H1 (cell line): ENCODE measurements around the gene ADAMTS15. TPM values are rescaled to one million over a fixed set of nuclear protein-coding genes. Genes with fewer than 3 reads are reported as not detected.

Experiments
- CTCF ChIA-PET: fragments of 300-600 bp; sonication (Branson Sonifier 250); formaldehyde crosslinking; loops from one replicate; lab custom pipeline; 2021; ENCODE audit not compliant: partially characterized antibody; lab: Charles Lee
- POLR2A ChIA-PET: fragments of 300-600 bp; sonication (Branson Sonifier 250); formaldehyde crosslinking; loops from one replicate; lab custom pipeline; 2021; ENCODE audit warnings: inconsistent platforms; ENCODE audit not compliant: partially characterized antibody; lab: Charles Lee
- DNase-seq, 2 experiments: peaks; one replicate each; pipeline versions ENCODE4 v3.0.0 to v3.0.0-alpha.2; 2010 to 2022; ENCODE audit warnings: low spot score in 2 of 2, low read depth in 1 of 2, mixed read lengths in 1 of 2
- FAIRE-seq: peaks from 2 replicates; lab custom pipeline; 2011; peaks lifted over from hg19 to GRCh38; lab: Jason Lieb, UNC
- H2AFZ ChIP-seq: 2 replicates; pipeline ENCODE4 v1.8.1; 2012; ENCODE audit warnings: low read length, inconsistent platforms
- H2AK5ac ChIP-seq: 2 replicates; pipeline ENCODE4 v1.6.1; 2013; ENCODE audit warnings: low read depth, low read length
- H2BK120ac ChIP-seq: replicated peaks from 2 replicates; pipeline ENCODE3; 2013; ENCODE audit warnings: low read depth, low read length, inconsistent platforms
- H2BK12ac ChIP-seq: 2 replicates; pipeline ENCODE4 v1.6.1; 2013; ENCODE audit warnings: low read depth, low read length
- H2BK15ac ChIP-seq: 2 replicates; pipeline ENCODE4 v1.6.1; 2013; ENCODE audit warnings: low read length
- H2BK20ac ChIP-seq: 2 replicates; pipeline ENCODE4 v1.6.1; 2013; ENCODE audit warnings: low read length
- H2BK5ac ChIP-seq: 2 replicates; pipeline ENCODE4 v1.6.1; 2013; ENCODE audit warnings: low read depth, low read length
- H3K14ac ChIP-seq: 2 replicates; pipeline ENCODE4 v1.6.1; 2013; ENCODE audit warnings: inconsistent platforms; ENCODE audit not compliant: insufficient read length
- H3K18ac ChIP-seq: 2 replicates; pipeline ENCODE4 v1.6.1; 2013; ENCODE audit warnings: low read length; ENCODE audit errors: extremely low read depth
- H3K23ac ChIP-seq: 2 replicates; pipeline ENCODE4 v1.6.1; 2013; ENCODE audit warnings: inconsistent platforms; ENCODE audit not compliant: insufficient read length
- H3K23me2 ChIP-seq: 2 replicates; pipeline ENCODE4 v1.6.1; 2013; ENCODE audit warnings: low read depth, low read length
- H3K27ac ChIP-seq: 2 replicates; pipeline ENCODE4 v1.6.1; 2011; ENCODE audit warnings: low read depth, low read length, inconsistent platforms
- H3K27me3 ChIP-seq, 4 experiments: replicated peaks in 1 of 4; 1 replicate in 1 of 4; 2 replicates in 3 of 4; pipeline versions ENCODE4 v1.6.1 to v1.8.1; 2011 to 2013; ENCODE audit warnings: low read length in 3 of 4, mild to moderate bottlenecking in 3 of 4, inconsistent platforms in 2 of 4, mixed read lengths in 2 of 4, moderate library complexity in 1 of 4; ENCODE audit not compliant: control insufficient read depth in 3 of 4, insufficient read depth in 3 of 4; ENCODE audit errors: extremely low read depth in 1 of 4
- H3K36me3 ChIP-seq, 4 experiments: 2 replicates each; pipeline versions ENCODE4 v1.6.1 to v1.8.1; 2011 to 2013; ENCODE audit warnings: mild to moderate bottlenecking in 4 of 4, low read length in 3 of 4, moderate library complexity in 2 of 4, control low read depth in 1 of 4, inconsistent platforms in 1 of 4; ENCODE audit not compliant: insufficient read depth in 4 of 4, control insufficient read depth in 2 of 4
- H3K4ac ChIP-seq: replicated peaks from 2 replicates; pipeline ENCODE3; 2013; ENCODE audit warnings: low read length, low read depth, mixed read lengths, inconsistent platforms; ENCODE audit not compliant: insufficient read length
- H3K4me1 ChIP-seq, 4 experiments: replicated peaks in 1 of 4; 1 replicate in 1 of 4; 2 replicates in 3 of 4; pipeline versions ENCODE4 v1.6.1 to v1.8.1; 2011 to 2013; ENCODE audit warnings: low read length in 3 of 4, inconsistent platforms in 2 of 4, mixed read lengths in 1 of 4; ENCODE audit not compliant: insufficient read depth in 4 of 4, control insufficient read depth in 3 of 4
- H3K4me2 ChIP-seq, 2 experiments: 2 replicates each; pipeline versions ENCODE4 v1.6.1 to v1.8.1; 2011 to 2013; ENCODE audit warnings: low read depth in 2 of 2, low read length in 2 of 2, control low read depth in 1 of 2, inconsistent platforms in 1 of 2, mild to moderate bottlenecking in 1 of 2; ENCODE audit not compliant: insufficient read depth in 1 of 2
- H3K4me3 ChIP-seq, 4 experiments: fragments of 200-600, 300-600 bp in 1 of 4; sonication (generic), shearing (Covaris generic), sonication (Bioruptor Twin) in 1 of 4; 2 replicates each; pipeline versions ENCODE4 v1.5.1 to v1.8.1; 2011 to 2016; ENCODE audit warnings: low read length in 4 of 4, low read depth in 3 of 4, control low read depth in 2 of 4, inconsistent platforms in 2 of 4, mild to moderate bottlenecking in 2 of 4, mixed read lengths in 1 of 4, moderate library complexity in 1 of 4; ENCODE audit not compliant: insufficient read depth in 2 of 4; ENCODE audit errors: extremely low read depth in 1 of 4
- H3K56ac ChIP-seq: replicated peaks from 2 replicates; pipeline ENCODE3; 2013; ENCODE audit warnings: low read depth, mild to moderate bottlenecking, mixed read lengths, low read length, inconsistent platforms; ENCODE audit not compliant: insufficient read length
- H3K79me1 ChIP-seq: 2 replicates; pipeline ENCODE4 v1.6.1; 2013; ENCODE audit warnings: low read depth, low read length, control low read depth
- H3K79me2 ChIP-seq, 2 experiments: 2 replicates each; pipeline versions ENCODE4 v1.6.1 to v1.8.1; 2012 to 2013; ENCODE audit warnings: low read length in 2 of 2, mild to moderate bottlenecking in 2 of 2, inconsistent platforms in 1 of 2; ENCODE audit not compliant: insufficient read depth in 2 of 2, control insufficient read depth in 1 of 2
- H3K9ac ChIP-seq, 4 experiments: replicated peaks in 1 of 4; 1 replicate in 1 of 4; 2 replicates in 3 of 4; pipeline versions ENCODE4 v1.6.1 to v1.8.1; 2011 to 2013; ENCODE audit warnings: low read depth in 3 of 4, low read length in 3 of 4, control low read depth in 2 of 4, mild to moderate bottlenecking in 2 of 4, moderate library complexity in 2 of 4, inconsistent platforms in 1 of 4; ENCODE audit errors: extremely low read depth in 1 of 4
- H3K9me3 ChIP-seq, 2 experiments: 2 replicates each; pipeline versions ENCODE4 v1.6.1 to v1.8.1; 2012 to 2013; ENCODE audit warnings: mild to moderate bottlenecking in 2 of 2, moderate library complexity in 2 of 2, control low read depth in 1 of 2, inconsistent platforms in 1 of 2, low read depth in 1 of 2, low read length in 1 of 2, mixed read lengths in 1 of 2; ENCODE audit not compliant: insufficient read depth in 2 of 2
- H4K20me1 ChIP-seq, 2 experiments: replicated peaks in 1 of 2; 2 replicates each; pipeline versions ENCODE3 to v1.8.1; 2011 to 2013; ENCODE audit warnings: inconsistent platforms in 2 of 2, low read length in 2 of 2, mild to moderate bottlenecking in 1 of 2; ENCODE audit not compliant: insufficient read depth in 2 of 2, control insufficient read depth in 1 of 2
- H4K5ac ChIP-seq: 2 replicates; pipeline ENCODE4 v1.6.1; 2013; ENCODE audit warnings: low read length, low read depth, mixed read lengths, inconsistent platforms; ENCODE audit not compliant: insufficient read length
- H4K8ac ChIP-seq: 2 replicates; pipeline ENCODE4 v1.8.0; 2013; ENCODE audit warnings: mild to moderate bottlenecking, moderate library complexity, low read length, inconsistent platforms; ENCODE audit not compliant: insufficient read depth; ENCODE audit errors: extremely low read depth
- H4K91ac ChIP-seq: replicated peaks from 2 replicates; pipeline ENCODE3; 2013; ENCODE audit warnings: low read length, mixed read lengths, inconsistent platforms; ENCODE audit not compliant: insufficient read length
- CHD1 ChIP-seq: IDR thresholded peaks from 2 replicates; pipeline ENCODE4 v1.6.1; 2012; ENCODE audit warnings: low read depth, low read length, improper control_type of control experiment
- POLR2A ChIP-seq, 2 experiments: IDR thresholded peaks; 1 replicate in 1 of 2; 2 replicates in 1 of 2; pipeline ENCODE4 v1.6.1; 2011; ENCODE audit warnings: low read depth in 2 of 2, low read length in 2 of 2, mild to moderate bottlenecking in 2 of 2; ENCODE audit errors: control extremely low read depth in 1 of 2
- RXRA ChIP-seq: IDR thresholded peaks from 2 replicates; pipeline ENCODE4 v1.6.1; 2011; ENCODE audit warnings: low read depth, mild to moderate bottlenecking, low read length, moderate library complexity; ENCODE audit not compliant: insufficient read depth
- TAF7 ChIP-seq: optimal IDR thresholded peaks from 2 replicates; pipeline ENCODE3; 2011; ENCODE audit warnings: low read depth, mild to moderate bottlenecking, inconsistent platforms, low read length, moderate library complexity, borderline replicate concordance
- TBP ChIP-seq: IDR thresholded peaks from 2 replicates; pipeline ENCODE4 v1.6.1; 2011; ENCODE audit warnings: low read depth, low read length, improper control_type of control experiment
- TEAD4 ChIP-seq: IDR thresholded peaks from 2 replicates; pipeline ENCODE4 v1.6.1; 2012; ENCODE audit warnings: low read depth, low read length, inconsistent platforms, mixed read lengths
- WGBS, 2 experiments: shearing (Covaris generic) in 1 of 2; methylation state at CpG; one replicate each; pipeline versions ENCODE4 v1.1.6 to v1.1.7; 2013 to 2015; ENCODE audit warnings: low lambda C conversion rate in 2 of 2, mixed read lengths in 2 of 2, inconsistent platforms in 1 of 2, low coverage in 1 of 2, missing lambda C conversion rate in 1 of 2; ENCODE audit not compliant: insufficient replicate concordance in 2 of 2, insufficient coverage in 1 of 2, insufficient read length in 1 of 2; ENCODE audit errors: extremely low coverage in 1 of 2, missing lambda C conversion rate in 1 of 2; 5-methylcytosine and 5-hydroxymethylcytosine counted together
- polyA plus RNA-seq, 7 experiments: library from polyadenylated mRNA; depleted of rRNA in 3 of 7; stranded (reverse) in 5 of 7; unstranded in 2 of 7; fragments of >200 nt in 5 of 7; fragments of 200-250 nt in 2 of 7; gene quantifications; 1 replicate in 5 of 7; 2 replicates in 1 of 7; 4 replicates in 1 of 7; pipeline versions ENCODE4 v1.2.1 to v1.2.3, GENCODE V29; 2011 to 2013; ENCODE audit warnings: missing spikeins in 2 of 7, mixed read lengths in 2 of 7
- total RNA-seq: library from RNA; stranded (reverse); fragmentation: NEBNext Ultra II Directional; extraction: Animal tissue kit (Norgen Biotek cat#: 25700); gene quantifications from 2 replicates; pipeline ENCODE4 v1.2.1, GENCODE V29; 2021

Gene ADAMTS15
- total and polyA plus RNA-seq, 2 of the 8 experiments (the other 6 are each of a cell fraction or from before 2014, with no cell fraction given): 1.7 to 4.7 TPM

- peak overlapping the region; percentile 82; the same call in 1 of the 2 replicates for H2BK12ac ChIP-seq
- H3K18ac ChIP-seq: no peak overlapping the region; the same call in 1 of the 2 replicates
- no peaks in the 10 kb centered on the region for H4K20me1 ChIP-seq
- H4K5ac ChIP-seq: no peak overlapping the region
- FAIRE-seq: peak; percentile 13
- no peaks in the 10 kb centered on the region for H3K79me2 ChIP-seq
- H3K9ac ChIP-seq: no peak overlapping the region
- no peaks in the 10 kb centered on the region for H3K36me3 ChIP-seq
- 91% methylated on average over 2 of the region's 2 CpGs; no CpG with 5 or more reads in 1 of the 2 experiments for WGBS, 2 experiments
- no peak overlapping the region; the same call in 1 of the 2 replicates for H2BK20ac ChIP-seq
- no peak overlapping the region for H2AFZ ChIP-seq
- ChIA-PET POLR2A (interaction anchor here (1.1 kb wide), 1 partner anchor 17 kb away, joined by 4 read pairs; no protein-coding TSS in a partner anchor), CTCF (no interaction called here)
- H3K4ac ChIP-seq: no peak overlapping the region
- H2BK15ac ChIP-seq: no peak overlapping the region
- no peaks in the 10 kb centered on the region for H3K9me3 ChIP-seq
- H3K27me3 ChIP-seq: no peaks in the 10 kb centered on the region; a peak in 2 of 7 replicates
- H3K23me2 ChIP-seq: no peaks in the 10 kb centered on the region
- peaks cover 9 to 15% (median 12%) of the 10 kb centered on the region in 4 experiments for H3K4me1 ChIP-seq
- H4K91ac ChIP-seq: no peak overlapping the region
- DNase-seq: no peak
- H3K4me3 ChIP-seq: no peak overlapping the region
- H3K4me2 ChIP-seq: no peak overlapping the region
- no peak overlapping the region for H3K14ac ChIP-seq
- no peak overlapping the region for H3K27ac ChIP-seq
- no peak for TF ChIP-seq CHD1
- TF ChIP-seq TAF7: no peak
- no peak for TF ChIP-seq TBP
- no peak for TF ChIP-seq POLR2A (IDR thresholded peaks at IDR 0.05; ENCODE audit: control extremely low read depth in 1 of 2, low read depth in 2 of 2, low read length in 2 of 2)
- no peak for TF ChIP-seq RXRA
- no peak for TF ChIP-seq TEAD4
- TF ChIP-seq, all 59 proteins: peak for 0
- Histone ChIP-seq H2AK5ac (no peak overlapping the region; the same call in 1 of the 2 replicates), H3K56ac (no peak overlapping the region), H4K8ac (no peak overlapping the region), H2BK5ac (peak overlapping the region; percentile 14; the same call in 1 of the 2 replicates), H3K23ac (no peak overlapping the region), H3K79me1 (no peaks in the 10 kb centered on the region), H2BK120ac (no peak overlapping the region)
Measured at GRCh38 chr11:130399196-130399595, 49.2 kb upstream of the ADAMTS15 start.
